Skin epidermis (tissue), 12 donors: ENCODE data around the gene LEP.
"Not testable (repeated sequence)": the region's sequence is repeated elsewhere in the genome, so short reads cannot be mapped to it uniquely, and the experiment has no call there.

ENCODE experiments used
- H3K27ac ChIP-seq, 21 experiments: fragments of 200-600 bp; sonication (generic) in 11 of 21; one replicate each; pipeline ENCODE4 v1.5.0; 2020; ENCODE audit warnings: mild to moderate bottlenecking in 3 of 21, inconsistent platforms in 2 of 21, moderate library complexity in 2 of 21
- H3K4me3 ChIP-seq, 7 experiments: fragments of 200-600 bp; sonication (generic) in 2 of 7; one replicate each; pipeline ENCODE4 v1.5.0; 2020; ENCODE audit warnings: inconsistent platforms in 2 of 7, mild to moderate bottlenecking in 2 of 7, moderate library complexity in 1 of 7

Gene LEP

GRCh38 chr7:128239146-128239545, 1.9 kb upstream of the LEP start:
- not testable (repeated sequence) for H3K4me3 ChIP-seq, H3K27ac ChIP-seq

- no peak overlapping the region for H3K4me3 ChIP-seq
- no peak overlapping the region for H3K27ac ChIP-seq
These were observed 1.6 kb downstream of the LEP start for GRCh38 chr7:128242661-128243060.

- Histone ChIP-seq H3K27ac (no peak overlapping the region), H3K4me3 (no peak overlapping the region)
These were observed 2.2 kb downstream of the LEP start for GRCh38 chr7:128243273-128243672.

- H3K27ac ChIP-seq = no peak overlapping the region
These were observed 3.8 kb downstream of the LEP start for GRCh38 chr7:128244861-128245260.

GRCh38 chr7:128247108-128247507, 6.0 kb downstream of the LEP start:
- H3K4me3 ChIP-seq = no peak overlapping the region
- H3K27ac ChIP-seq = no peak overlapping the region

More at GRCh38 chr7:128244861-128245260, 3.8 kb downstream of the LEP start:
- no peak overlapping the region for H3K4me3 ChIP-seq

- H3K4me3 ChIP-seq = no peak overlapping the region
- no peak overlapping the region for H3K27ac ChIP-seq
These were observed 6.6 kb downstream of the LEP start for GRCh38 chr7:128247640-128248194.

- H3K27ac ChIP-seq = no peak overlapping the region
- H3K4me3 ChIP-seq = no peak overlapping the region
These were observed 10.3 kb downstream of the LEP start for GRCh38 chr7:128251337-128251736.

GRCh38 chr7:128253701-128254100, 12.6 kb downstream of the LEP start:
- no peak overlapping the region for H3K4me3 ChIP-seq
- no peak overlapping the region for H3K27ac ChIP-seq

GRCh38 chr7:128254470-128254869, 13.4 kb downstream of the LEP start:
- H3K4me3 ChIP-seq = no peak overlapping the region

GRCh38 chr7:128255271-128255670, 14.2 kb downstream of the LEP start:
- no peak overlapping the region for H3K4me3 ChIP-seq

More at GRCh38 chr7:128254470-128254869, 13.4 kb downstream of the LEP start:
- no peak overlapping the region for H3K27ac ChIP-seq

GRCh38 chr7:128257458-128257857, 16.4 kb downstream of the LEP start:
- Histone ChIP-seq H3K27ac (no peak overlapping the region), H3K4me3 (no peak overlapping the region)

More at GRCh38 chr7:128255271-128255670, 14.2 kb downstream of the LEP start:
- H3K27ac ChIP-seq = no peak overlapping the region

- H3K27ac ChIP-seq = peak overlapping the region in 18 of 21 experiments; percentile 11 to 84 (median 69)
- no peak overlapping the region for H3K4me3 ChIP-seq
These were observed 18.3 kb downstream of the LEP start for GRCh38 chr7:128259131-128260061.

GRCh38 chr7:128260069-128260795, 19.2 kb downstream of the LEP start:
- peak overlapping the region in 17 of 21 experiments; percentile 26 to 84 (median 68) for H3K27ac ChIP-seq
- no peak overlapping the region for H3K4me3 ChIP-seq

GRCh38 chr7:128262273-128263028, 21.4 kb downstream of the LEP start:
- no peak overlapping the region for H3K4me3 ChIP-seq
- H3K27ac ChIP-seq = no peak overlapping the region

GRCh38 chr7:128263420-128263819, 22.3 kb downstream of the LEP start:
- Histone ChIP-seq H3K4me3 (no peak overlapping the region), H3K27ac (no peak overlapping the region)

- H3K27ac ChIP-seq = no peak overlapping the region
- no peak overlapping the region for H3K4me3 ChIP-seq
These were observed 23.4 kb downstream of the LEP start for GRCh38 chr7:128264477-128264876.

- H3K4me3 ChIP-seq = no peak overlapping the region
- no peak overlapping the region for H3K27ac ChIP-seq
These were observed 24.3 kb downstream of the LEP start for GRCh38 chr7:128265156-128265905.

GRCh38 chr7:128265906-128266300, 24.8 kb downstream of the LEP start:
- no peak overlapping the region for H3K4me3 ChIP-seq
- no peak overlapping the region for H3K27ac ChIP-seq

GRCh38 chr7:128266529-128266882, 25.4 kb downstream of the LEP start:
- no peak overlapping the region for H3K4me3 ChIP-seq
- peak overlapping the region in 1 of 21 experiments; percentile 24 for H3K27ac ChIP-seq
